Sigmoid colon (tissue), 7 donors: ENCODE data around the gene HPF1. TPM values are rescaled to one million over a fixed set of nuclear protein-coding genes. Genes with fewer than 3 reads are reported as not detected.

Experiments
- DNase-seq: peaks from one replicate; pipeline ENCODE4 v3.0.0-alpha.2; 2019
- H3K27ac ChIP-seq, 4 donors: fragments of 200-600 bp; sonication (generic); one replicate each; pipeline ENCODE4 v1.5.1; 2016 to 2019; ENCODE audit warnings: mild to moderate bottlenecking in 1 of 4
- H3K27me3 ChIP-seq, 3 donors: fragments of 200-600 bp; sonication (generic); one replicate each; pipeline ENCODE4 v1.5.1; 2019; ENCODE audit warnings: mild to moderate bottlenecking in 1 of 3
- H3K36me3 ChIP-seq, 4 donors: fragments of 200-600 bp; sonication (generic); one replicate each; pipeline ENCODE4 v1.5.1; 2016 to 2019
- H3K4me1 ChIP-seq, 4 donors: fragments of 200-600 bp; sonication (generic); one replicate each; pipeline ENCODE4 v1.5.1; 2017 to 2019
- H3K4me3 ChIP-seq, 4 donors: fragments of 200-600 bp; sonication (generic); one replicate each; pipeline ENCODE4 v1.5.1; 2017 to 2019; ENCODE audit warnings: mild to moderate bottlenecking in 2 of 4, moderate library complexity in 1 of 4
- H3K9me3 ChIP-seq, 4 donors: fragments of 200-600 bp in 3 of 4; sonication (generic) in 3 of 4; one replicate each; pipeline versions ENCODE4 v1.5.1 to v1.6.1; 2013 to 2019
- CTCF ChIP-seq, 4 experiments: fragments of 450-650 bp in 3 of 4; fragments of 200-600 bp in 1 of 4; IDR thresholded peaks; one replicate each; pipeline ENCODE4 v1.5.1; 2016 to 2019; ENCODE audit warnings: antibody characterized with exemption in 4 of 4, mild to moderate bottlenecking in 3 of 4, moderate library complexity in 2 of 4
- EP300 ChIP-seq, 4 donors: sonication (generic); formaldehyde crosslinking; IDR thresholded peaks; one replicate each; pipeline ENCODE4 v1.6.1; 2017; ENCODE audit warnings: antibody characterized with exemption in 4 of 4
- POLR2A ChIP-seq, 2 donors: fragments of 450-650 bp; IDR thresholded peaks; one replicate each; pipeline ENCODE4 v1.6.1; 2016; ENCODE audit warnings: antibody characterized with exemption in 2 of 2, mild to moderate bottlenecking in 2 of 2, moderate library complexity in 2 of 2
- POLR2AphosphoS5 ChIP-seq, 4 donors: sonication (generic); formaldehyde crosslinking; IDR thresholded peaks; one replicate each; pipeline ENCODE4 v1.6.1; 2017; ENCODE audit warnings: antibody characterized with exemption in 4 of 4
- WGBS, 2 donors: extraction: QIAGEN DNeasy Blood & Tissue Kit; methylation state at CpG; one replicate each; pipeline ENCODE4 v1.1.7; 2013; 5-methylcytosine and 5-hydroxymethylcytosine counted together
- intact Hi-C: fragments of 100-400 bp; cut with DNase I; formaldehyde crosslinking; loops from one replicate; pipeline ENCODE4 v1.15.1; 2023
- polyA plus RNA-seq, 3 donors: library from polyadenylated mRNA; stranded (reverse); fragments of 200-250 nt; gene quantifications; one replicate each; pipeline ENCODE4 v1.2.3, GENCODE V29; 2013
- total RNA-seq, 4 donors: library from RNA; depleted of rRNA; stranded (reverse); fragments of >200 nt; gene quantifications; one replicate each; pipeline ENCODE4 v1.1.0, GENCODE V29; 2016
- donor health status: healthy with polysubstance abuse.
- donor health status: Bipolar disorder and iron deficiency.
- donor health status: healthy.

HPF1 gene
- total and polyA plus RNA-seq, 7 donors, result 15.7 to 70.3 (median 25.8) TPM

- intact Hi-C loops, result no loop called here
- Histone ChIP-seq H3K4me3 (no peak overlapping the region), H3K36me3 (peaks cover 0 to 32% (median 2%) of the 10 kb centered on the region in 4 donors), H3K27me3 (no peaks in the 10 kb centered on the region), H3K9me3 (no peaks in the 10 kb centered on the region), H3K4me1 (no peaks in the 10 kb centered on the region), H3K27ac (peak overlapping the region in 2 of 4 donors; percentile 2 to 40)
- DNase-seq, result no peak
- TF ChIP-seq POLR2AphosphoS5 (IDR thresholded peaks at IDR 0.05) (no peak), EP300 (IDR thresholded peaks at IDR 0.05) (no peak)
- 91 to 96% methylated on average over 2 of the region's 2 CpGs for WGBS, 2 donors
Observed at GRCh38 chr4:169707958-169708643, 49.6 kb downstream of the HPF1 start.

- no peak for DNase-seq
- H3K27me3 ChIP-seq, result no peaks in the 10 kb centered on the region
- H3K9me3 ChIP-seq, result no peaks in the 10 kb centered on the region
- intact Hi-C loops, result no loop called here
- peaks cover 0 to 55% (median 6%) of the 10 kb centered on the region in 4 donors for H3K36me3 ChIP-seq
- no peak overlapping the region for H3K27ac ChIP-seq
- TF ChIP-seq POLR2AphosphoS5 (IDR thresholded peaks at IDR 0.05) (no peak), CTCF (IDR thresholded peaks at IDR 0.05) (no peak), EP300 (IDR thresholded peaks at IDR 0.05) (no peak), POLR2A (IDR thresholded peaks at IDR 0.05) (no peak)
- 80 to 95% methylated on average over 5 of the region's 5 CpGs for WGBS, 2 donors
- H3K4me1 ChIP-seq, result no peaks in the 10 kb centered on the region
- no peak overlapping the region for H3K4me3 ChIP-seq
Observed at GRCh38 chr4:169698331-169698730, 59.4 kb downstream of the HPF1 start.

DNA sequence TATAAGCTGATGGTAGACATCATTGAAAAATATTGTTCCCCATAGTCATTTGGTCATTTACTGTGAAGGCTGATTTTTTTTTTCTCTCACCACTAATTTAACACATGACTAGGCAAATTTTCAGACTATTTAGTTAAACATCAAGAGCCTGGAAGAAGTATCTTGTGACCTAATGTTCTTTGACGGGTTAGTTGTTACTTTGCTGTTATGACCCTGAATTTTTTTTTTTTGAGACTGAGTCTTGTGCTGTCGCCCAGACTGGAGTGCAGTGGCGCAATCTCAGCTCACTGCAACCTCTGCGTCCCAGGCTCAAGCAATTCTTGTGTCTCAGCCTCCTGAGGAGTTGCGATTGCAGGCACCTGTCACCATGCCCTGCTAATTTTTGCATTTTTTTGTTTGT is 67.0 kb downstream of the HPF1 start:
- no peak for DNase-seq
- intact Hi-C loops, result no loop called here
- Histone ChIP-seq H3K4me3 (no peak overlapping the region), H3K36me3 (peaks cover 0 to 30% (median 4%) of the 10 kb centered on the region in 4 donors), H3K9me3 (no peaks in the 10 kb centered on the region), H3K27ac (no peak overlapping the region), H3K27me3 (no peaks in the 10 kb centered on the region), H3K4me1 (no peaks in the 10 kb centered on the region)
- TF ChIP-seq POLR2A (IDR thresholded peaks at IDR 0.05), result no peak
- TF ChIP-seq POLR2AphosphoS5 (IDR thresholded peaks at IDR 0.05), result no peak
- TF ChIP-seq CTCF (IDR thresholded peaks at IDR 0.05), result no peak
- no peak for TF ChIP-seq EP300 (IDR thresholded peaks at IDR 0.05)
- WGBS, 2 donors, result 89 to 97% methylated on average over 5 of the region's 5 CpGs

- intact Hi-C loops, result no loop called here
- WGBS, 2 donors, result 100% methylated on average over 1 of the region's 1 CpG
- no peak for DNase-seq
Observed at GRCh38 chr4:169689681-169690080, 68.1 kb downstream of the HPF1 start.

More at GRCh38 chr4:169689681-169690080, 68.1 kb downstream of the HPF1 start:
- Histone ChIP-seq H3K27ac (no peak overlapping the region), H3K27me3 (no peaks in the 10 kb centered on the region), H3K4me1 (no peaks in the 10 kb centered on the region), H3K36me3 (peaks cover 0 to 31% (median 4%) of the 10 kb centered on the region in 4 donors), H3K9me3 (no peaks in the 10 kb centered on the region), H3K4me3 (no peak overlapping the region)
- TF ChIP-seq EP300 (IDR thresholded peaks at IDR 0.05) (no peak), POLR2AphosphoS5 (IDR thresholded peaks at IDR 0.05) (no peak), POLR2A (IDR thresholded peaks at IDR 0.05) (no peak), CTCF (IDR thresholded peaks at IDR 0.05) (no peak)
